DLD1 (cell line): ENCODE results near the gene SPEM3.

Source experiments
- in situ Hi-C: cut with HindIII; loops from 2 replicates; pipeline ENCODE4 v1.10.0; 2017; ENCODE audit warnings: low sequenced_read_pairs

SPEM3 gene

GRCh38 chr17:7403977-7404736 lies 24.5 kb upstream of the SPEM3 start, which contains the start of gene TMEM256:
Gene TMEM256, minus strand, starts transcription at chr17:7404097. Its CDS starts 13 bp downstream, at chr17:7404084.
- in situ Hi-C loops, result no loop called here

- in situ Hi-C loops, result no loop called here
Observed at GRCh38 chr17:7404737-7405349, 23.8 kb upstream of the SPEM3 start.

- in situ Hi-C loops, result no loop called here
Observed at GRCh38 chr17:7405350-7406234, 23.1 kb upstream of the SPEM3 start.

DNA sequence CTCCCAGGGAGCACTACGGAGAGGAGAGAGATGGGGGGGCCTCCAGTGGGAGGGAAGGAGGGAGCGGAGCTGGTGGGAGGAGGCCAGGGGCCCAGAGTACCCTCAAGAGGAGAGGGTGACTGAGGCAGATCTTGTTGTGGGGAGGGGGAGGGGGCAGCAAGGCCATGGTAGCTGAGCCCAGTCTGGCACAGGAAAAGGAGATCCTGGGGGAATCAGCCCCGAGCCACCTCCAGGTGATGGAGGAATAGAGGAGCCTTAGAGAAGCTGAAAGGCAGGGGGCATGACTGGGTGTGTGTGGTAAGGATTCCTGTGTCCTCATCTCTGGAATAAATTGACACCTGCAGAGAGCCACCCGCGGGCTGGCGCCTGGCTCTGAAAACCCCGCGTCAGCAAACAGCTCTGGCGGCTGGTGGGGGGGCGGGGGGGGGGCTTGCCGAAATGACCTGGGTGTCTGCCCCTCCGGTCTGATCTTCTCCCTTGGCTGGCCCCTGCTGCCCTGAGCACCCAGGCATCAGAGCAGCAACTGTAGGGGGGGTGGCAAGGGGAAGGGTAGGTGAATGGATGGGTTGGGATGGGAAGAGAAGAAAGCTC lies 22.3 kb upstream of the SPEM3 start:
- in situ Hi-C loops, result no loop called here

DNA sequence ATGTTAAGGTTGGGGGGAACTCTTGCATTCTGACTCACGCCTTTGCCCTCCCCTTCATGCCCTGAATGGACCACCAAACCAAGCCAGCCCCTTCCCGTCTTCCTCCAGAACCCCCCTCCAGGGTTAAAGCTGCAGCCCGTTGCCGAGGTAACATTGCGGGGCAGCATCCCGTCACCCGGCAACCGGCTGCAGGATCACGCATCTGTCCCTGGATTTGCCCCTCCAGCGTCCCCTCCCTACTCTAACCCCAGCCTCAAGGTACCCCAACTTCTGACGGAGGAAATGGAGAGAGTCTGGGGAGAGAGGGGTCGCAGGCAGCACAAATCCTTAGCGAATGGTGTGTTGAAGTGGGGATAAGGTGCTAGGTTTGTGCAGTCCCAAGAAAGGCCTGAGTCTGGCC lies 21.6 kb upstream of the SPEM3 start:
- in situ Hi-C loops, result no loop called here

DNA sequence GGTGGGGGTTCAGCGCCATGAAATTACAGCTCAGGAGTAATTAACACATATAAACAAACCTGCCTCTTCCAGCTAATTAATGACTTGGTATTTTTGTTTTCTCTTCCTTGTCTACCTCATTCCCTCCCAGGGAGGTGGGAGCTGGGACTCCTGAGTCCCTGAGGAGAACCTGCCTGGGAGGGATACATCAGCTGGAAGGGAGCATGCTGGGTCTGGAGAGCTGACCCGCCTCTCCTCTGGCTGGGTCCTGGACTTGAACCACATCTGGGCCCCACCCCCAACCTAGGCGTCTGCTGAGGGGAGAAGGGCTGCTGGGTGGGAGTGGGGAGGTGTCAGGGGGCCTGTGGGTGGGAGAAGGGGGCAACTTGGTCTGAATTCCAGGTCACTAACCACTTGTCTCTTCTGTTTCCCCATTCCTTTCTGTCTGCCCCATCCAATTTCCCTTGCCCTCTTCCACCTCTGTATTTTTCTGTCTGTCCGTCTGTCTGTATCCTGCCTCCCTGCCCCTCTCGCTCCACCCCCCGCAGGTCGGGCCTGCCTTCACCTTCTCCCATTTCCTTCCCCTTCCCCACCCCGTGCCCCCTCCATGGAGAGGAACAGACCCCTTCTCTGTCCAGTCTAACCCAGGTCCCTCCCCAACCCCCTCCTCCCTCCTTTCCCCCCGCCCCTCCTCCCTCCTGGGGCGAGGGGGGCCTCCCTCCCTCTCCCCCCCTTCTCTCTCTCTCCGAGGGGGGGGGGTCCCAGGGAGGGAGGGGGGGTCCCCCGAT lies 21.0 kb upstream of the SPEM3 start, which contains the start of gene NLGN2:
Gene NLGN2, plus strand, starts transcription at position 361 of the 767 bp plus-strand sequence. CDS start 411 bp downstream, outside the sequence.
- in situ Hi-C loops, result no loop called here

- in situ Hi-C loops, result no loop called here
Observed at GRCh38 chr17:7408252-7408727, 20.4 kb upstream of the SPEM3 start.

GRCh38 chr17:7408863-7409262 lies 19.8 kb upstream of the SPEM3 start:
- in situ Hi-C loops, result no loop called here

DNA sequence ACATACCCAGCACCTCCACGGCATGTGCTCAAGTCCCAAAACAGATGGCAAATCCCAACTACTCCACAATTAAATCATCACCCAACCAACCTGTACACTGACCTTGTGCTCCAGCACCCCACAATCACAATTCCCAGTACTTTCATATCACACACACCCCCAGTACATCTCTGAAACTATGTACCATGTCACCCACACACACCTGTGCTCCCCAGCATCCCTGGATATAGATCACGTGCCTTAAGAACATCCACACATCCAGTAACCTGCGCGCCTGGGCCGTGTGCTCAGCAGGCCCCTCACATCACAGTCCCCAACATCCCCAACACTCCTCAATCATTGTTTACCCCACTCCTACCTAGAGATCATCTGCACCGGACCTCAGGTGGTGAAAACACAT lies 18.9 kb upstream of the SPEM3 start:
- in situ Hi-C loops, result no loop called here

DNA sequence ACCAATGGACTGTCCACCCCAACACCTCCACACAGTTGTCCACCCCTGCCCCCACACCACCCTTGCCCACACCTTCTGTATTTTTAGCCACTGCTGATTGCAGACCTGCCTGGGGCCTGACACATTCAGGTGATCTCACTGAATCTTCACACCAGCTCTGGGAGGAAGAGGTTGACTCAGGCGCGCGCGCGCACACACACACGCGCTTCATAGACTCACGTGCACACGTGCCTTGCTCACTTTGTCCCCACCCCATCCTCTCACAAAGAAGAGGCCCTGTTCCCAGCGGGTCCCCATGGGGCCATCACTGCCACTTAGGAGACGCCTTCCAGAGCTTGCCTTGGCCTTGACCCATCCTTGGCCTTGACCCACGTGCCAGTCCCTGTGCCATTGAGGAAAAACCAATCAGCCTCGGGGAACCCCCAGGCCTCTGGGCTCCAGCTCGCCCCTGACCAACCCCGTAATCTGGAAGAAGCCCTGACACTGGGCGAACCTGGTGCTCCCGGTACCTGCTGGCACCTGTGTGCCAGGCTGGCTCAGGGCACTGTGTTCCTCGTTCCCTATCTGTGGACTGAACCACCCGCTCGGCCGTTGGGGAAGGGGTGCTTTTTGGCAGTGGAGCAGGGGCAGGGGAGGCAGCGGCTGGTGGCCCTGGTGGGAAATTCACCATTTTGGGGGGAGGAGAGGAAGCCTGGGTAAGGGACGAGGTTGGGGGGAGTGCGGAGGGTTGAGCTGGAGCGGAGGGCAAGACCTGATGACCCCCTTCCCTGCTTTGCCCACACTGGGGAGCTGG lies 17.8 kb upstream of the SPEM3 start:
- in situ Hi-C loops, result no loop called here

DNA sequence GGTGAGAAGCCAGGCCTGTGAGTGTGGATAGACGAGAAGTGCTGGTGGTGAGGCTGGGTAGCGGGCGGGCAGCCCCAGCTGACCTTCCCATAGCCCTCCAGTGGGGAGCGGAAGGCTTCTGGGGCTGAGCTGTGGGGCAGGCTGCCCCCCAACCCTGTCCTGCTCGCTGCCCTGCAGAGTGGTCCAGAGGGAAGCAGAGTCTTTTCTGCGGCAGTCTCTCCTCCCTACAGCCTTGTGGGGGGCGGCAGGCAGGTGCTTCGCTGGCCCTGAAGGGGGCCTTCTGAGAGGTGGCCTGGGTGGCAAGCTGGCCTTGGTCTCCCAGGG lies 17.3 kb upstream of the SPEM3 start:
- in situ Hi-C loops, result no loop called here

DNA sequence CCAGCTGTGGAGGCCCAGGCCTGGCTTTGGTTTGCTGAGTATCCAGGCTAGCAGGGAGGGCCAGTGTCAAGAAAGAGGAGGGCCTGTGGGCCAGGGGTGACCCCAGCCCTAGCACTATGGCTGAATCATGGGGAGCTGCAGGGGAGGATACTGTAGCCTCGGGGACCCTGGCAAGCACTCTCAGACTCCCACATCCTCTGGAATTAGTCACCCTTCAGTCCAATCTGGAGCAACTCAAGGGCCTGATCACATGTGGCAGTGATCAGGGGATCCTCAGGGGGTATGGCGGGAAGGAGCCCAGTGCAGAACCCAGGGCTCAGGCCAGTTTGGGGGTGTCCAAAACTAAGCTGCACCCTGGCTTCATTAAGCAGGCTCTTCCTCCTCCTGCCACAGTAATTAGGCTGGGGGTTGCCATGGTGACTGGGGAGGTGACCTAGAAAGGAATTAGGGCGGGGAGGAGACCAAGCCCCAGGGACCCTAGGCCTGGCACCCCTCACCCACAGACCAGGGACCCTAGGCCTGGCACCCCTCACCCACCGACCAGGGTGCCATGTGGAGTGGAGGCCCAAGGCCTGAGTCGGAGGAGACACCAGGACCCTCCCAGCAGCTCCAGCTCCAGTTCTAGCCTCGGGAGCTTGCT lies 15.2 kb upstream of the SPEM3 start:
- in situ Hi-C loops, result no loop called here

GRCh38 chr17:7414837-7415236 lies 13.8 kb upstream of the SPEM3 start:
- in situ Hi-C loops, result no loop called here

DNA sequence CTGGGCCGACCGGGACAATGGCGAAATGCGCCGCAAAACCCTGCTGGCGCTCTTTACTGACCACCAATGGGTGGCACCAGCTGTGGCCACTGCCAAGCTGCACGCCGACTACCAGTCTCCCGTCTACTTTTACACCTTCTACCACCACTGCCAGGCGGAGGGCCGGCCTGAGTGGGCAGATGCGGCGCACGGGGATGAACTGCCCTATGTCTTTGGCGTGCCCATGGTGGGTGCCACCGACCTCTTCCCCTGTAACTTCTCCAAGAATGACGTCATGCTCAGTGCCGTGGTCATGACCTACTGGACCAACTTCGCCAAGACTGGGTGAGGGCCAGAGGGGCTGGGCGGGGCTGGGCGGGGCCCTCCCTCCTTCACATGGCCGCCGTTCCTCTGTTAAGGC lies 12.9 kb upstream of the SPEM3 start:
- in situ Hi-C loops, result no loop called here

DNA sequence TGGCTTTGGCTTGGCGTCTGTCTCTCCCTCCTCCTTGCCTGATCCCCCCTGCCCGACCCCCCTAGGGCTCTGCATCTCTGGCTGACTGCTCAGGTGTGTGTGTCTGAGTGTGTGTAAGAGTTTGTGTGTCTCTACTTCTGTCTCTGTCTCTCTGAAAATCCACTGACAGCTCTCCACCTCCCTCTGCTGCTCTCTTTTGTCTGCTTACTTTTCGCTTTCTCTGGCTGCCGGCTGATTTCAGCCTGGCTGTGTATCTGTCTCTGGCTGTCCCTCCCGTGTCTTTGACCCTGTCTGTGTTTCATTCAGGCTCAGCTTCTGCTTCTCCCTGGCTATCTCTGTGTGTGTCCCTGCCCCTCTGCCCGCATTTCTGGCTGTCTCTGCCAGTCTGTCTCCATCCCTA lies 12.3 kb upstream of the SPEM3 start:
- in situ Hi-C loops, result no loop called here

DNA sequence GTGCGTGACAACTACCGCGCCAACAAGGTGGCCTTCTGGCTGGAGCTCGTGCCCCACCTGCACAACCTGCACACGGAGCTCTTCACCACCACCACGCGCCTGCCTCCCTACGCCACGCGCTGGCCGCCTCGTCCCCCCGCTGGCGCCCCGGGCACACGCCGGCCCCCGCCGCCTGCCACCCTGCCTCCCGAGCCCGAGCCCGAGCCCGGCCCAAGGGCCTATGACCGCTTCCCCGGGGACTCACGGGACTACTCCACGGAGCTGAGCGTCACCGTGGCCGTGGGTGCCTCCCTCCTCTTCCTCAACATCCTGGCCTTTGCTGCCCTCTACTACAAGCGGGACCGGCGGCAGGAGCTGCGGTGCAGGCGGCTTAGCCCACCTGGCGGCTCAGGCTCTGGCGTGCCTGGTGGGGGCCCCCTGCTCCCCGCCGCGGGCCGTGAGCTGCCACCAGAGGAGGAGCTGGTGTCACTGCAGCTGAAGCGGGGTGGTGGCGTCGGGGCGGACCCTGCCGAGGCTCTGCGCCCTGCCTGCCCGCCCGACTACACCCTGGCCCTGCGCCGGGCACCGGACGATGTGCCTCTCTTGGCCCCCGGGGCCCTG lies 11.5 kb upstream of the SPEM3 start:
- in situ Hi-C loops, result no loop called here

DNA sequence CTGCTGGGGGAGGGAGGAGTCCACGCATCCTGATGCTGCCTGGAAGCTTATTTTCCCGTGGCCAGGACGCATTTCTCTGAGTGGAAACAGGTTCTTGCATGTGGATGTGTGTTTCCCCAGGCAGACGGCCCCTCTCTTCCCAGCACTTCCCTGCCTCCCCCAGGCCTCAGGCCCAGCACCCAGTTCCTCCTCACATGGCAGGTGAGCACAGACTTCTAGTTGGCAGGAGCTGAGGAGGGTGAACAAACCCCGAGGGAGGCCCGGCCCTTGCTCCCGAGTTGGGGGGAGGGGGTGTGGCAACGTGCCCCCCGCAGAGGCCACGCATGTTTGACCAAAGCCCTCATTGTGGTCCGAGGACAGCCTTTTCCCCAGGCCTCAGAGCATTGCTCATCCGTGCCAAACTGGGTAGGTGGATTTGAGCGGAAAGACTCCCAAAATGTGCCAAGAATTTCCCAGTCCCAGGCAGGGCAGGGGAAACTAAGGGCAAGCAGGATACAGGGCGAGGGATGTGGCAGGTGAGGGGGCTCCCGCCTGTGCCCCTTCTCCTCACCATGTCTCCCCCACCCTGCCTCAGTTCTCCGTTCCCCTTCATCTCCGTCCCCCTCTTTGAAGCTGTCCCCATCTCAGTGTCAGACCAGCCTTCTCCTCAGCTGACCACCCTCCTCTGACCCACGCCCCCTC lies 10.0 kb upstream of the SPEM3 start:
- in situ Hi-C loops, result no loop called here
